Natural killer cell treated with Interleukin-12 subunit alpha and Interleukin-12 subunit beta and Interleukin-15 and Interleukin-18, amount 100 ng/mL, for 72 hours (primary cell): ENCODE data around the gene SLC9A9. TPM values are rescaled to one million over a fixed set of nuclear protein-coding genes. Genes with fewer than 3 reads are reported as not detected.

Source experiments
- ATAC-seq, 2 donors: fragments of 150-1000 bp; cut with Tn5 transposase in 1 of 2; sonication (Bioruptor Pico), chemical (Tn5 transposase) in 1 of 2; 2 replicates each; pipeline ENCODE4 v1.10.0; 2021
- DNase-seq: peaks from one replicate; pipeline ENCODE4 v3.0.0; 2022; ENCODE audit warnings: low spot score
- H3K27ac Mint-ChIP-seq, 2 donors: 1 replicate in 1 of 2; 2 replicates in 1 of 2; pipeline ENCODE4 v1.8.0; 2022; ENCODE audit warnings: mixed read lengths in 2 of 2, mild to moderate bottlenecking in 1 of 2, moderate library complexity in 1 of 2
- H3K27me3 Mint-ChIP-seq, 2 donors: 1 replicate in 1 of 2; 2 replicates in 1 of 2; pipeline ENCODE4 v1.8.0; 2022; ENCODE audit warnings: mixed read lengths in 2 of 2
- H3K36me3 Mint-ChIP-seq: one replicate; pipeline ENCODE4 v1.8.0; 2022; ENCODE audit warnings: mixed read lengths
- H3K4me1 Mint-ChIP-seq, 2 donors: 1 replicate in 1 of 2; 2 replicates in 1 of 2; pipeline ENCODE4 v1.8.0; 2022; ENCODE audit warnings: low read depth in 2 of 2, mixed read lengths in 2 of 2, mild to moderate bottlenecking in 1 of 2
- H3K4me3 Mint-ChIP-seq: one replicate; pipeline ENCODE4 v1.8.0; 2022; ENCODE audit warnings: mixed read lengths
- H3K9me3 Mint-ChIP-seq: 2 replicates; pipeline ENCODE4 v1.8.0; 2022; ENCODE audit warnings: mixed read lengths
- total RNA-seq, 2 donors: library from RNA; stranded (reverse); gene quantifications; one replicate each; pipeline ENCODE4 v1.2.3, GENCODE V29; 2022

Gene SLC9A9
- total RNA-seq, 2 donors from 2014 or later = 11.0 to 11.9 TPM

DNA sequence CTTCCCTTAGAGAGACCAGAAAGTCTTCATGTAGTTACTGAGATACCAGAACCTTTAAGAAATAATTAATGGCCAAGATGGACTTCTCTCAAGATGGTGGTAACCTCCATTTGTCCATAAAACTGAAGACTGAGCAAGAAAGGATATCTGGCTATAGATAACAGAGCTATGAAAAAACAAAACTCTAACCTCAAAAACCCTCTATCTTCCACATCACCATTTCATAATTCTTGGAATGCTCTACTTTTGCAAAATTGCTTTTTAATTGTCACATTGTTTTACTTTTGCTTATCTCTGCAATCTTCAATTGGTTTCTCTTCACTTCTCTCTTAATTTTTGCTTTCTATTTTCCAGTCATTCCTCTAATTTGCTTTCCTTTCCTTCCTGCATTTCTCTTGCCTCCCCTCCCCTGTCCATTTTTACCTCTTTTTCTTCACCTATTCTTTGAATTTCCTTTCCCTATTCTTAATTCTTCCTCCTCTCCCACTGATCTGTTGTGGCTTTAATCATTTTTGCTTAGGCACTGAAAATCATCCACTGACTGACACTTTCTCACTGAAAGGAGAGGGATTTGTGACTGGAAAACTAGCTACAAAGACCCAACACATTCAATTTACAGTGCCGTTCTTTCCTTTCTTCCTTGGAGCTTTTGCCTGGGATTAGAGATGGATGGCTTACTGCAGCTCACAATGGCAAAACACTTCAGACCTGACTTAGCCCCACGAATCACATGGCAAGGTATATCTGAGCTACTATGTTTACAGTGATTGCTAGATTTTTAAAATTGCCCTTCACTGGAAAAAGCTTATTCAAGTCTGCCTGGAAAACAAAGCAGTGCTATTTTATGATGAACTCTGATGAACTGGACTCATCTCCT lies 485.9 kb downstream of the SLC9A9 start:
- Mint-ChIP-seq H3K9me3 (no peaks in the 10 kb centered on the region), H3K27me3 (no peaks in the 10 kb centered on the region), H3K36me3 (peaks cover 4% of the 10 kb centered on the region), H3K27ac (peak overlapping the region; percentile 0 to 61), H3K4me1 (peaks cover 14 to 24% of the 10 kb centered on the region in 2 donors), H3K4me3 (peak overlapping the region; percentile 52)
- DNase-seq (no peak), ATAC-seq (no peak)

DNA sequence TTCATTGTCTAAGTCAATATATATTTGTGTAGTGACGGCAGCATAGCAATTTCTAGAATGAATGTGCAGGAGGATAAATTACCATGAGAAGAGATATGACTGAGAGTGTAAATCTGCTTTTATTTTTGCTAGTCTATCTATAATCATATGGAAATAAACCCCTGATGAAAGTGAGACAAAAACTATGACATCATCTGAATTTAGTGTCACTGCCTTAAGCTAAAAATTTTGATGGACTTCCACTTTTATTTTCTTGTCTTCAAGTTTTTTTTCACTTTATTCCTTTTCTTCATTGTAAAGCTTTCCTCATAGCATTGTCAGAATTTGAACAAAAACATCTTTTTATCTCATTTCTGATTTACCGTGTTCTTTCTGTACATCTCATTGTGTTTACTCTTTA lies 486.7 kb downstream of the SLC9A9 start:
- H3K27ac Mint-ChIP-seq = no peak overlapping the region
- H3K36me3 Mint-ChIP-seq = peaks cover 4% of the 10 kb centered on the region
- no peaks in the 10 kb centered on the region for H3K27me3 Mint-ChIP-seq
- no peaks in the 10 kb centered on the region for H3K9me3 Mint-ChIP-seq
- H3K4me3 Mint-ChIP-seq = no peak overlapping the region
- H3K4me1 Mint-ChIP-seq = peaks cover 14 to 24% of the 10 kb centered on the region in 2 donors
- no peak for DNase-seq
- no peak for ATAC-seq

DNA sequence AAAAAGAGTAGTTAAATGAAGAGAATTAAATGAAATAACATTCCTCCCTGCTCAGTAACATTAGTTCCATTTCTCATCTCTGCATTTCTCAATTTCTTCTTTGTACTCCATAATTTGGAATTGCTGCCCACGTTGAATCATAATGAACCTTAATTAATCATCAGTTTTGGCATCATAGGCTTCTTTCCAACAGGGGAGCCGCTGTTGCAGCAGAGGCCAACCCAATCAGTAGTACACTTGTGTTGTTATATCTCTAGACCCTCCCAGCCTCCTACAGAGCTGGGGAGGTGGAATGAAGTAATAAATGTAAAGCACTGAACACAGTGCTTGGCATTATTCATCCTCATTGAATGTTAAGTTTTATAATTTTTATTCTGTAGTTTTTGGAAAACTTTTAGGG lies 488.0 kb downstream of the SLC9A9 start:
- Mint-ChIP-seq H3K27ac (no peak overlapping the region), H3K4me3 (no peak overlapping the region), H3K27me3 (no peaks in the 10 kb centered on the region), H3K9me3 (no peaks in the 10 kb centered on the region), H3K36me3 (peaks cover 4% of the 10 kb centered on the region), H3K4me1 (peaks cover 14 to 24% of the 10 kb centered on the region in 2 donors)
- DNase-seq = no peak
- no peak for ATAC-seq

DNA sequence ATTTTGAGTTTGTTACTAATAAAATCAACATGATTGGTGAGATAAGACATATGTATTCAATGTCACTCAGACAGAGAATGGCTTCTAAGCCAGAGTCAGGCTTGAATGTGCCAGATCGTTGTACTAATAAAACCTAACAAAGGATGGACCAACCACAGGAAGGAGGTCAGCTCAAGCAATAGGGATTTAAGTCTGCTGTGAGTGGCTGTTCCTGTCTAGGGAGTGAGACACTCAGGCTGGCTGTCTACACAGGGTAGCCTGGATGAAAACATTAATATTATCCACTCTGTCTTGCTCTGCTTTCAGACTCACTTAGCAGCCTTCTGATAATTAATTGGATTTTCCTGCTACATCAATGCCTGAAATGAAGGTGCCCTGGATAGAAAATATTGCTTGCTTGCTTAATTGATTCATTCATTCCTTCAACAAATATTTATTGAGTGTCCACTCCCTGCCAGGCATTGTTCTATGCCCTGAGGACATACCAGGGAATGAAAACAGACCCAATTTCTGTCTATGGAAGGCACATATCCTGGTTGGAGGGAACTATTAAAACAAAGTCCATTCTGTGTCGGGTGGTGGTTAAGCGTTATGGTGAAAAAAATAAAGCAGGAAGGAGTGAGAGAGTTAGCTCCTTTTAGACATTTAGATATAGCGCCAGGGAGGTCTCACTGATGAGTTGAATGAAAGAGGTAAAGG lies 489.3 kb downstream of the SLC9A9 start:
- Mint-ChIP-seq H3K9me3 (no peaks in the 10 kb centered on the region), H3K36me3 (peaks cover 4% of the 10 kb centered on the region)
- DNase-seq = no peak

DNA sequence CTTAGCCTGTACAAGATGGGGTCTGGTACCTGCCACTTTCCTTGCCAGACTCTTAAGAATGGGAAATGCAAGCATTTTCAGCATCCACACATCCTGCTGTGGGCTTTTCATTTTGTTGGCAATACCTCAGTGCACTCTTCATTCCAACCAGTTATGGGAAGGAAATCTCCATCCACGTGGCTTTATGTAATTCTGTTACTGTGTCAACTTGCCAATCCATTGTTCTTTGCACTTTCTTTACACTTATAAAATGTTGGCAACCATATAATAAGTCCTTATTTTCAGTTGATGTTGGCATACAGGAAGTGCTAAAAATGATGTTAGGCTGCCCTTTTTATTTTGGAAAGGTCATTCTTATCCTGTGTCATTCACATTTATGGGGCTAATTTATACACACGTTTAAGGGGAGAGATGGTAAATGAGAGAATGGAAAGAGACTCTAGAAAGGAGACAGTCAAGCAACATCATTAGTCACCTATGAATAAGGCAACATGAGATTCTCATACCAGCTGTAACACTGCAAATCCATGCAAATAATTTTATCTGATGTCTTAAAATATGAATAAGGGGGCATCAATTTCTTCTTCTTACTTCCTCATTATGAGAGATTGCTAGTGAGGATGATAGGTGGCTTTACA lies 490.0 kb downstream of the SLC9A9 start:
- H3K4me3 Mint-ChIP-seq = no peak overlapping the region
- no peaks in the 10 kb centered on the region for H3K27me3 Mint-ChIP-seq
- no peak overlapping the region for H3K27ac Mint-ChIP-seq
- ATAC-seq (no peak), DNase-seq (no peak)
- H3K36me3 Mint-ChIP-seq = peaks cover 4% of the 10 kb centered on the region
- H3K4me1 Mint-ChIP-seq = peaks cover 15 to 18% of the 10 kb centered on the region in 2 donors
- no peaks in the 10 kb centered on the region for H3K9me3 Mint-ChIP-seq

More for the DNA sequence above, 489.3 kb downstream of the SLC9A9 start:
- ATAC-seq = no peak
- H3K27ac Mint-ChIP-seq = no peak overlapping the region
- no peaks in the 10 kb centered on the region for H3K27me3 Mint-ChIP-seq
- H3K4me1 Mint-ChIP-seq = peaks cover 17 to 22% of the 10 kb centered on the region in 2 donors
- no peak overlapping the region for H3K4me3 Mint-ChIP-seq

DNA sequence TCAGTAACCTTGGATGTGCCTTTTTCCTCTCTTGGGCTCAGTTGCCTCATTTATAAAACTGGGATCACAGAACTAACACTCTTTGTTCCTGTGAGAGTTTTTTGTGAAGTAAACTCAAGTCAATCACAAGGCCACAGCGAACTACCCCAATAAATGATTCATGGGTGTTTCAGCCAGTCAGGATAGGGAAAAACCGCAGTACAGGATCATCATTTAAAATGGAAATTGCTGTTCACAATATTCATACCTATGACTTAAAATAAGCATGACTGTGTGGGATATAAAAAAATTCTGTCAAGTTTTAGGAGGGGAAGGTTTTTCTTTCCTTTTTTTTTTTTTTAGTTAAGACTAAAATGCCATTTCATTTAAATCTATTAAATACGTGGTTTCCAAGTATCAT lies 490.6 kb downstream of the SLC9A9 start:
- no peaks in the 10 kb centered on the region for H3K27me3 Mint-ChIP-seq
- ATAC-seq = no peak
- no peak for DNase-seq
- peaks cover 12 to 14% of the 10 kb centered on the region in 2 donors for H3K4me1 Mint-ChIP-seq
- no peaks in the 10 kb centered on the region for H3K9me3 Mint-ChIP-seq
- H3K4me3 Mint-ChIP-seq = no peak overlapping the region
- no peak overlapping the region for H3K27ac Mint-ChIP-seq
- H3K36me3 Mint-ChIP-seq = peaks cover 4% of the 10 kb centered on the region

DNA sequence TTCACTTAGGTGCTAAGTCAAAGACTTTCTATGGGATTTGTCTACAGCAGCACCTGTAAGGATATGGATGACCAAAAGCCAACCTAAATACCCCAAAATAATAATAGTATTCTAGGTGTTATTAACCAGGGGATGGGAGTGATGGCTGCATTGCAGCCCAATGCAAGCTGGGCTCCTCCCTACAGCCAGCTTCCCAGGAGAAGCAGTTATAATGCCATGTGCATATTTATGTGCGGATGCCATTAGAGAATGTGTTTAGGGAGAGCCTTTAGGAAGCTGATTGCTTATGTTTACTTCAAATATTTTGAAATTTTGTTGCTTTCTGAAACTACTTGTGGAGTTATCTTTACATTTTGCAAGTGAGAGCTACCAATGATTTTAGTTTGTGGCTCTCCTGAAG lies 491.4 kb downstream of the SLC9A9 start:
- Mint-ChIP-seq H3K9me3 (no peaks in the 10 kb centered on the region), H3K4me1 (peaks cover 3 to 8% of the 10 kb centered on the region in 2 donors), H3K27ac (no peak overlapping the region), H3K4me3 (no peak overlapping the region), H3K36me3 (no peaks in the 10 kb centered on the region), H3K27me3 (no peaks in the 10 kb centered on the region)
- DNase-seq (no peak), ATAC-seq (no peak)

DNA sequence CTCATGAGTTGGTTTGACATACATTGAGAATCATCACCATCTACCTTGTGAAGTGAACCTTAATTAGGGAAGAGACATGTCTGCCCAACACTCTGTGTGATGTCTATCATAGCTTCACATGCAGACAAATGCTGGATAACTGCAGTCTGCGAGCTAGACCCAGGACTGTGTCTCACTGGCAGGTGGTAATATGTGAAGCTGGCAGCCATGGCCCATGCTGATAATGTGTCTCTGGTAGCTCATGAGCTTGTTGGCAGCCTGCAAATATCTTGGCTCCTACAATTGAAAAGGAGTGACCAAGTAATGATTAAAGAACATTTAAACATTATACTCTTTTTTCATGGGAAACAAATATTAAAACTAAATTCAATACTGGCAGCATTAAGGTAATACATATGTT lies 493.9 kb downstream of the SLC9A9 start:
- H3K9me3 Mint-ChIP-seq = no peaks in the 10 kb centered on the region
- H3K27me3 Mint-ChIP-seq = no peaks in the 10 kb centered on the region
- no peak for DNase-seq

DNA sequence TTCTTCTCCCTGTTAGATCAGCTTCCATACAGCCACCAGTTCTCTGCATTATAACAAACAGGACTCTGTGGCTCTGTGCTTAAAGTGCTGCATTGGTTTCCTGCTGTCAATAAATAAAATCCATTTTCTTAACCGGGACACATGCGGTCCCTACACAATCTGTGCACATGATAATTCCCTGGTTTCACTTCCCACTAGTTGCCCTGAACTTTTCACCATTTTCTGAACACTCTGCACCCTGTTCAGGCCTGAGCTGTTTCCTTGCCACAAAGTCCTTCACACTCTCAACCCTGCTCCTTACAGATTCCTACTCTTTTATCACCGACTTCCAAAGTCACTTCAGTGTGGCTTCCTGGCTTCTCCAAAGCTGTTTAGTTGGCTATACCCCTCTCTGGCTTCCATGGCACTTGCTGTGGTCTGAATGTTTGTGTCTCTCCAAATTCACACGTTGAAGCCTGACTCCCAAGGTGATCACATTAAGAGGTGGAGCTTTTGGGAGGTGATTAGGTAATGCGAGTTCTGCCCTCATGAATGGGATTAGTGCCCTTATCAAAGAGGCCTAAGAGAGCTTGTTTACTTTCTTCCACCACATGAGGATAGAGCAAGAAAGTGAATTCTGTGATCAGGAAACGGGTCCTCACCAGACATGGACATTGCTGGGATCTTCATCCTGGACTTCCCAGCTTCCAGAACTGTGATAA lies 495.3 kb downstream of the SLC9A9 start:
- H3K4me3 Mint-ChIP-seq = no peak overlapping the region
- H3K9me3 Mint-ChIP-seq = no peaks in the 10 kb centered on the region
- H3K27ac Mint-ChIP-seq = no peak overlapping the region
- ATAC-seq (no peak), DNase-seq (no peak)
- peaks cover 19 to 20% of the 10 kb centered on the region in 2 donors for H3K4me1 Mint-ChIP-seq
- H3K36me3 Mint-ChIP-seq = no peaks in the 10 kb centered on the region
- no peaks in the 10 kb centered on the region for H3K27me3 Mint-ChIP-seq

More for the DNA sequence above, 493.9 kb downstream of the SLC9A9 start:
- no peaks in the 10 kb centered on the region for H3K36me3 Mint-ChIP-seq
- no peak overlapping the region for H3K4me3 Mint-ChIP-seq
- peaks cover 9 to 14% of the 10 kb centered on the region in 2 donors for H3K4me1 Mint-ChIP-seq
- H3K27ac Mint-ChIP-seq = peak overlapping the region in 1 of 2 donors; percentile 5
- ATAC-seq = no peak

DNA sequence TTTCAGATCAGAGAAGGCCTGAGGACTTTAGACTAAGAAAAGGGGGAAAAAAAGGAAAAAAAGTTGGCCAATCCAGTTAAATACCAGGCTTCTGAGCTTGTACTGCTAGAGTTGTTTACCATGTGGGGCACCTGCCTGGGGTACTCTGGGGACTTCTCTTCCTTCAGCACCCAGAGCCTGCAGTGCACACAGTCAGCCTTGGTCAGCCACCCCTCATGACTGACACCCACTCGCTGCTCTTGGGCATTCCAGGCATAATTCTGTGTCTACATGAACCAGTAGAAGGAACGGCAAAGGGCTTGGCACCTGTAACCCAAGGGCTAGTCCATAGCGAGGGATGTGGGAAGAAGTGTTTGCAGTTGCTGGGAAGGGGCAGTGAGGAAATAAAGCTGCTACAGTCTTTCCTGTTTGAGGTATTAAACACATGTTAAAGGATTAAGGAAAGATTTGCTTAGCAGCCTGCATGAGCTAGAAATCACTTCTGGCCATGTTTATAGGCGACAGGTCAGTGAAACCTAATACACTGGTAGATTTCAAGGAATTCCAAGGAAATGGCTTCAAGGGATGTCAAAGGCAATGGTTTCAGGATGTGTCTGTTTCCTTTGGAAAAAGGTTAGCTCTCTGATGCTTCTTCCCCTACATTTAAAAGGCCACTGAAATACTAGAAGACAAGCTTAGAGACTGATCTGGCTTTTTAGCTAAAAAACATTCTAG lies 496.2 kb downstream of the SLC9A9 start:
- Mint-ChIP-seq H3K27ac (no peak overlapping the region), H3K9me3 (no peaks in the 10 kb centered on the region), H3K27me3 (no peaks in the 10 kb centered on the region), H3K4me1 (peaks cover 20 to 22% of the 10 kb centered on the region in 2 donors), H3K36me3 (no peaks in the 10 kb centered on the region), H3K4me3 (no peak overlapping the region)
- DNase-seq (no peak), ATAC-seq (peak in 1 of 2 donors; percentile 15)

DNA sequence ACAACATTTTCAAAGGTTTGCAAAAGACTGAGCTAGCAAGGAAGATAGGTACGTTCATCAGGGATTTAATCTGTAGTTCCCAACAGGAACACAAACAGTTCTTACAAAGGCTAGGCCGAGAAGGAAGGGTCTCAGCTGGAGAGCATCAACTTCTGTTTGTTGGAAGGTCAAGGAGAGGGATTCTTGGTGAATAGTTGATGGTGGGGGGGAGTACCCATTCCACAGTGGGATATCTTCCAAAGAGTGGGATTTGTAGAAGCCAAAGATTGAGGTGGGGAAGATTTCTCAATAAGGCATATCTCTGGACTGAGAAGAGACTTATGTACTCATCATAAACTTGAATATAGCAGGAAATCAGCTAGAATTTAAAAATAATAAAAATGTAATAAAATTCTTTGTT lies 496.9 kb downstream of the SLC9A9 start:
- no peaks in the 10 kb centered on the region for H3K27me3 Mint-ChIP-seq
- H3K9me3 Mint-ChIP-seq = no peaks in the 10 kb centered on the region
- no peak overlapping the region for H3K27ac Mint-ChIP-seq
- H3K4me3 Mint-ChIP-seq = no peak overlapping the region
- H3K4me1 Mint-ChIP-seq = peaks cover 22 to 23% of the 10 kb centered on the region in 2 donors
- ATAC-seq = no peak
- DNase-seq = no peak
- H3K36me3 Mint-ChIP-seq = no peaks in the 10 kb centered on the region

DNA sequence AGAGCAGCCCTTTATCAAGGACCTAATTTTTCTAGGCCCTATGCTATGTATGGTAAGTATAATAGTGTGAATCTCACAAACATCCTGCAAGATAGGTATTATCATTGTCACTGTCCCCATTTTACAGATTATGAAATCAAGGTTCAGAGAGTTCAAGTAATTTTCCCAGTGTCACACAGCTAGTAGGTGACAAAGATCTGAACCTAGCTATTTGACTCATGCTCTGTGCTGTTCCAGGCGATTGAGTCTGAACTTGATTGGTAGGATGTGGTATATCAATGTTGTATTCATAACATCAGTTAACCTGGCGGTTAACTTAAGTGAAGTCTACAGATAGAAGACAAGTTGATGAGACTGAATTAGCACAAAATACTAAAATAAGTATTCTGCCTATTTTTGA lies 498.8 kb downstream of the SLC9A9 start:
- peaks cover 6% of the 10 kb centered on the region for H3K36me3 Mint-ChIP-seq

More for the DNA sequence above, 498.8 kb downstream of the SLC9A9 start:
- no peak overlapping the region for H3K4me3 Mint-ChIP-seq
- peak in 1 of 2 donors; percentile 85 for ATAC-seq
- no peak for DNase-seq
- H3K4me1 Mint-ChIP-seq = peaks cover 35 to 36% of the 10 kb centered on the region in 2 donors
- H3K27me3 Mint-ChIP-seq = no peaks in the 10 kb centered on the region
- H3K9me3 Mint-ChIP-seq = peaks cover 5% of the 10 kb centered on the region
- H3K27ac Mint-ChIP-seq = no peak overlapping the region
